ENCODE data around the gene KCTD15.
"Not testable (repeated sequence)": the region's sequence is repeated elsewhere in the genome, so short reads cannot be mapped to it uniquely, and the experiment has no call there.

Gene KCTD15

GRCh38 chr19:33813391-33814101, 16.9 kb downstream of the KCTD15 start:
- DNase-seq (ENCODE audit: low read depth in 2 of 2), result no peak

GRCh38 chr19:33814181-33815165, 17.8 kb downstream of the KCTD15 start:
- no peak for DNase-seq (ENCODE audit: low read depth in 2 of 2)

DNA sequence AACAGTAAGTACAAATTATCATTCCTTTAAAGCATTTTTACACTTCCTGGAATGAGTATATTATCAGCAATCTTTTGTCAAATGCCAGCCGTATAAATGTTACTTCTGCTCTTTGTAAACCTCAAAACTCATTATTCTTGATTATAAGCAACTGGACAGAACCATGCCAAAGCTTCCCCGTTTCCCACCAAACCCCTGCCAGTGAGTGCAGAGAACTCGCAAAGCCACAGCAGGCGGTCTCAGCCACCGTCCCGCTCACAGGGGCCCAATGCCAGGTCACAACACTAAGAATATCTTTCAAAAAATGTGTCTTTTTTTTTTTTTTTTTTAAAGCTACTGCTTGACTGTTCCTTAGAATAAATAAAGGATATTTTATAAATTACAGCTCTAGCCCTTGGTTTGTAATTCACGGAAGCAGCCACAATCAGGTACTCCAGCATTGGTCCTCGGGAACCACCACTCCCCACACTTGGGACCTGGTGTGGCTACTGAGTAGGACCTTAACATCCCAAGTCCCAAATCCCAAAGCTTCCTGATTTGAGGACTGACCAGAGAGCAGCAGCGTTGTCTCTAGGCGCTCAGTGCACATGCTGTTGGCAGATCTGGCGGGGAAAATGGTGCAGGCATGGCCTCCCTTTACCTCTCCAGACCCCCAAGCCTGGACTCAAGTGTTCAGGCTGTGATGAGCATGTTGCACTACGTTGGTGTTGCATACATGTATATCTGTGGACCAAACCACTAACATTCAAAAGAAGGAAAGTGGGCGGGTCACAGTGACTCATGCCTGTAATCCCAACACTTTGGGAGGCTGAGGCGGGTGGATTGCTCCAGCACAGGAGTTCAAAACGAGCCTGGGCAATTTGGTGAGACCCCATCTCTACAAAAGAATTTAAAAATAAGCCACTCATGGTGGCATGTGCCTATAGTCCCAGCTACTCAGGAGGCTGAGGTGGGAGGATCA, 19.0 kb downstream of the KCTD15 start:
- DNase-seq (ENCODE audit: low read depth in 2 of 2), result no peak

GRCh38 chr19:33818411-33818810, 21.7 kb downstream of the KCTD15 start:
- no peak for DNase-seq (ENCODE audit: low read depth in 2 of 2)

DNA sequence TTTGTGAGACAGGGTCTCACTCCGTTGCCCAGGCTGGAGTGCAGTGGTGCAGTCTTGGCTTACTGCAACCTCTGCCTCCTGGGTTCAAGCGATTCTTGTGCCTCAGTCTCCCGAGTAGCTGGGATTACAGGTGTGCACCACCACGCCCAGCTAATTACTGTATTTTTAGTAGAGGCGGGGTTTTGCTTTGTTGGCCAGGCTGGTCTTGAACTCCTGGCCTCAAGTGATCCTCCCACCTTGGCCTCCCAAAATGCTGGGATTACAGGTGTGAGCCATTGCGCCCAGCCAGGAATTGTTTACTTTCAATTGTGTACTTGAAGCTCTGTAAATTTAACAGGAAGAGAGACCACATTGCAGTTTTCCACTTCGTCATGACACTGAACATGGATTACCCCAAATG, 22.4 kb downstream of the KCTD15 start:
- not testable (repeated sequence) for DNase-seq (ENCODE audit: low read depth in 2 of 2)

GRCh38 chr19:33819506-33819879, 22.8 kb downstream of the KCTD15 start:
- DNase-seq (ENCODE audit: low read depth in 2 of 2), result no peak

DNA sequence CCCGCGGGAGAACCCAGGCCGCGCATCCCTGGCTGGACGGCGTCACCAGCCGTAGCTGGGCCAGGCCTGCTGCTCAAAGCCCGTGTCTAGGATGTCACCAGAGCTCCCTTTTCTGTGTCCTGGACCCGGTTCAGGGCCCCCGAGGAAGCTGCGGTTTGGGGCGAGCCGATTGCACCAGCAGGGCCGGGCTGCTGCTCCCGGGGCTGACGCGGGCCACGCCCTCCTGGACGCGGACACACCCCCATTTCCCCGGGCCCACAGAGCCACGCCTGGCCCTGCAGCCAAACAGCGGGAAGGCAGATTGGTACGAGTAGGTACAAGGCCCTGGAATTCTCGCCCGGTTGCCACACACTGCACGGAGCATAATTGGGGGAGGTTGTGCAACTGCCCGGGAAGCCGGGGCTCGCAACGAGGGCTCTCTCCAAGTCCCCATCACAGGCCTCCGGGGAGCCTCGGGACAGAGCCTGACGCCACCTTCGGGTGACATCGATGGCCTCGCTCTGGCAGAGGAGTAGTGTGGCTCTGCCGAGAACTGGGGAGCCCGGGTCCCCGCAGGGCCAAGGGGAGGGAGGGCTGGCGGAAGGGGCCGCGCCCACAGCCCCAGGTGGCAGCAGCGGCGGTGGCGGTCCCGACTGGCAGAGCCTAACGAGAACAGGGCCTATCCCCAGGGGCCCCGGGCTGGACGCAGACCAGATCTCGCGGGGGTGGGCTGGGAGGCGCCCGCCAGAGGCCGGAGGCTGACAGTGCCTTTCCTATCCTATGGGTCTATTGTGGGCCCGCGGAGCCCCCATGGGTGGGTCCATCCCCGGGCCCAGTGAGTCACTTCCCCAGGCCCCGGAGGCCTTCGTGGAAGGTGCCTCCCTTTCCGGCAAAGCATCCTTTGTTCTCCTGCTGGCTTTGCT, 23.5 kb downstream of the KCTD15 start:
- no peak for DNase-seq (ENCODE audit: low read depth in 2 of 2)

GRCh38 chr19:33821871-33822270, 25.2 kb downstream of the KCTD15 start:
- no peak for DNase-seq (ENCODE audit: low read depth in 2 of 2)

- no peak for DNase-seq (ENCODE audit: low read depth in 2 of 2)
Observed at GRCh38 chr19:33823341-33823740, 26.7 kb downstream of the KCTD15 start.

DNA sequence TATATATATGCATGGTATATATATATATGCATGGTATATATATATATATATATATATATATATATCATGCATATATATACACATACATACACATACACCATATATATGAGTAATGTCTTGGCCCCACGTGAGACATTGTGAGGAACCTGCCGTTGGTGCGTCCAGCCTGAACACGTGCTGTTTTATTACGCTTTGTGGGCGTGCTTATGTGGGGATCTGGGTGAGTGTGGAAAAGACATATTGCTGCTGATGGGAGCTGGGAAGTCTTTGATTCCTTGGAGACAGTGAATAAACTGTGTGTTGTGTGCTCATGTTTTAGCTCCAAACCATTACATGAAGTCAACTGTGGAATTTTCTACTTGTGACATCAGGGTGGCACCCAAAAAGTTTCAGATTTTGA, 28.9 kb downstream of the KCTD15 start:
- DNase-seq (ENCODE audit: low read depth in 2 of 2), result no peak

- DNase-seq (ENCODE audit: low read depth in 2 of 2), result no peak
Observed at GRCh38 chr19:33826521-33826920, 29.9 kb downstream of the KCTD15 start.

DNA sequence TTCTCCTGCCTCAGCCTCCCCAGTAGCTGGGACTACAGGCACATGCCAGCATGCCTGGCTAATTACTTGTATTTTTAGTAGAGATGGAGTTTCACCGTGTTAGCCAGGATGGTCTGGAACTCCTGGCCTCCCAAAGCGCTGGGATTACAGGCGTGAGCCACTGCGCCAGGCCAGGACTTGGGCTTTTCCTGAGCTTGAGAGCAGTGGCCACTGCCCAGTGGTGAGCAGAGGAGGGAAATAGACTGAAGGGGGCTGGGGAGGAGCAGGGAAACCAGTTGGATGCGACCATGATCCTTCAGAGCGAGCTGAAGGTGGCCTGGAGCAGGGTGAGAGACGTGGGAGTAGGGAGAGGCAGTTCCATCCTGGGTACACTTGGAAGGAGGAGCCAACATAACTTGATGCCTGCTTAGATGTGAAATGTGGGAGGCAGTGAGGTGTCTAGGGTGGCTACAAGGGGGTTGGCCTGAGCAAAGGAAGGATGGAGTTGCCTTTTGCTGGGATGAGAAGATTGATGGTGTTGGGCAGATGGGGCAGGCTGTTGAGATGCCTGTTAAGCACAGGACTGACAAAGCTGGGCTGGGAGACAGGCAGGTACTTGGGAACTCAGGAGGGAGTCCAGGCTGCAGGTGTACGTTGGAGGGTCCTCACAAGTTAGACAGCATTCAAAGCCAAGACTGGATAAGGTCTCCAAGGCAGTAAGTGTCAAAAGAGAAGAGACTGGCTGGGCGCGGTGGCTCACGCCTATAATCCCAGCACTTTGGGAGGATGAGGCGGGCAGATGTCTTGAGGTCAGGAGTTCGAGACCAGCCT, 31.8 kb downstream of the KCTD15 start:
- no peak for DNase-seq (ENCODE audit: low read depth in 2 of 2)

GRCh38 chr19:33830264-33830663, 33.6 kb downstream of the KCTD15 start:
- DNase-seq (ENCODE audit: low read depth in 2 of 2), result no peak

- no peak for DNase-seq (ENCODE audit: low read depth in 2 of 2)
Observed at GRCh38 chr19:33831825-33832224, 35.2 kb downstream of the KCTD15 start.

DNA sequence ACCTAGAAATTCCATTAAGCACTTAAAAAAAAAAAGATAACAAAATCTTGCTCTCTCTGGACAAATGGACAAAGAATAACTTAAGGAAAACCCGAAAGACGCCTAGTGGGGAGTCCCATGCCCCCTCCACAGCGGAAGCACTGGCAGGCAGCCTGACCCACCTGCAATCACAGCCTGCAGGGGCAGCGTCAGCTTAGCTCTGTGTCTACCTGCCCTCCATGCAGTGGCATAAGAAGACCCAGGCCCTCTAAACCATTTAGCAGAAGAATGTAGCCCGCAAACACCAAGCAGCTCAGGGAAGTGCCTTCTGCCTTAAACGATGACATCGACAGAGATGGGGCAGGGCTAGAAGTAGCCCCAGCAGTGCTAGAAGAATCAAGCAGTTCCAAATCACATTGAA, 36.0 kb downstream of the KCTD15 start:
- DNase-seq (ENCODE audit: low read depth in 2 of 2), result no peak

DNA sequence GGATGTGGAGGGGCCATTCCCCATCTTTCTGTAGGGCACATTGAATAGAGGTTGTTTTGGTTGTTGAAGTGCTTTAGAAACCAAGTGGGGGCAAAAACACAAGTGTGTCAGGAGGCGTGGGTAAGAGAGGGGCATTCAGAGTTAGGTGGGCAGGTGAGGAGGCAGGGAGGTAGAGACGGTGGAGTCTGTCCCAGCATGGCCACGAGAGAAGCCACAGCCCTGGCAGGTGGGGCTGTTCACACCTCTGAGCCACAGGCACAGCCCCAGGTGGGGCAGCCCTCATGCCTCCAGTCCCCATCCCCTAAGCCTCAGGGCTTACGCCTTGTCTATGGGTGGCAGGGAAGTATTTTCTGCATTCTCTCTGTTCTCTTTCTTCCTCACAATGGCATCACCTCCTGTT, 43.7 kb downstream of the KCTD15 start:
- no peak for DNase-seq (ENCODE audit: low read depth in 2 of 2)

- DNase-seq (ENCODE audit: low read depth in 2 of 2), result no peak
Observed at GRCh38 chr19:33840783-33841182, 44.1 kb downstream of the KCTD15 start.

- no peak for DNase-seq (ENCODE audit: low read depth in 2 of 2)
Observed at GRCh38 chr19:33841685-33842084, 45.0 kb downstream of the KCTD15 start.

DNA sequence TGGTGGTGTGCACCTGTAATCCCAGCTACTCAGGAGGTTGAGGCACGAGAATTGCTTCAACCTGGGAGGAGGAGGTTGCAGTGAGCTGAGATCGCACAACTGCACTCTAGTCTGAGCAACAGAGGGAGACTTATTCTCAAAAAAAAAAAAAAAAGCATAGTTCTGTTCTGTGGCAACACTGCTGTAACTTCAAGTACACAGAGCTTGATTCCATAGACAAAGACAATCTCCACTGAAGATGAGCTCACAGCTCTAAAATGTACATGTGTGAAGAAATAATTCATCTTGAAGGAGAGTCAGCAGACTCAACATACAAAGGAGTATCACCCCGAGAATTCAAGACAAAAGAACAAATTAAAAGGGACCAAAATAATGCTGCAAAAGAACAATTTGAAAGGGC, 47.8 kb downstream of the KCTD15 start:
- no peak for DNase-seq (ENCODE audit: low read depth in 2 of 2)

- no peak for DNase-seq (ENCODE audit: low read depth in 2 of 2)
Observed at GRCh38 chr19:33845498-33845897, 48.8 kb downstream of the KCTD15 start.
